WERI-Rb-1 (cell line): ENCODE measurements around the gene CFAP97D2.
"Not testable (repeated sequence)": the region's sequence is repeated elsewhere in the genome, so short reads cannot be mapped to it uniquely, and the experiment has no call there.

Source experiments
- DNase-seq: peaks from one replicate; pipeline ENCODE4 v3.0.0-alpha.2; 2020
- H3K27ac ChIP-seq: fragments of 250-450 bp; sonication (Bioruptor Pico); 2 replicates; pipeline ENCODE4 v1.5.1; 2020; ENCODE audit warnings: mild to moderate bottlenecking, moderate library complexity
- H3K27me3 ChIP-seq: fragments of 250-450 bp; sonication (Bioruptor Pico); 2 replicates; pipeline ENCODE4 v1.5.1; 2021; ENCODE audit warnings: mild to moderate bottlenecking, low read depth, moderate library complexity; ENCODE audit not compliant: insufficient read depth, severe bottlenecking
- H3K36me3 ChIP-seq: fragments of 250-450 bp; sonication (Bioruptor Pico); 2 replicates; pipeline ENCODE4 v1.5.1; 2020; ENCODE audit warnings: mild to moderate bottlenecking, moderate library complexity
- H3K4me3 ChIP-seq: 2 replicates; pipeline ENCODE4 v1.5.1; 2011; ENCODE audit warnings: low read depth, mild to moderate bottlenecking, control low read depth, low read length
- H3K9me3 ChIP-seq: fragments of 250-450 bp; sonication (Bioruptor Pico); 2 replicates; pipeline ENCODE4 v1.5.1; 2021; ENCODE audit warnings: mild to moderate bottlenecking, moderate library complexity; ENCODE audit not compliant: severe bottlenecking
- TF ChIP-seq, protein P1 (sequence below): IDR thresholded peaks from 2 replicates; pipeline ENCODE4 v1.5.1; 2011; ENCODE audit warnings: low read depth, mild to moderate bottlenecking, control low read depth, inconsistent platforms, low read length

CFAP97D2 gene

DNA sequence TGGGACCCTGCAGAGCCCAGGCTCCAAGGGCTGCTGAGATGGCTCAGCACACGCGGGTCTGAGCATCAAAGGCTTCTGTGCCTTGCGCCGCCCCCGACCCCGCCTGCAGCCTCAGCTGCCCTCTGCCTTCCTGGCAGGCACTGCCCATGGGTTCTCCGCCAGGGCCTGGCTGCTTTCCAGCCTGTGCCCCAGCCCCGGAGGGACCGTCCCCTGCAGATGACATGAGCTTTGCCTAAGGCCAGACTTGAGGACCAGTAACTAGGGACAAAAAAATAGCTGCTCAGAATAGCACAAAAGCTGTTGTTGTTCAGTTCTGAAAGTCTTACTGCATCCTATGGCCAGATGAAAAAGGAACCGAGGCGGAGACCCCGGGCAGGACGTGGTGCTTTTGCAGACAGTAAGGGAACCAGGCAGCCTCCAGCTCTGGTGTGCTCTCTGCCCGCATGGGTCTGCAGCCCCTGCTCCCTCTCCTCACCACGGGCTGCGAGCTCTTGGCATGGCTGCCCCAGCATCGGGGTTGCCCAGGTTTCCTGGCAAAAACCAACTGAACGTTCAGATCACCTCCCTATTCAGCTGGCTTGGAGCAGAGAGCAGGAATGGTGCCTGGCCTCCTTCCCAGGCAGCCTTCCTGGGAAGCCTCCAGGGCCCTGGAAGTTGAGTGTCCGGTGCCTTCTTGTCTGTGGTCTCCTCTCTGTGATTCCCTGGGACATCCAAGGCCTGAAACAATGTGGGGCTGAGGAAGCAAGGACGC, 12.5 kb upstream of the CFAP97D2 start:
- DNase-seq = no peak
- TF ChIP-seq, protein P1, sequence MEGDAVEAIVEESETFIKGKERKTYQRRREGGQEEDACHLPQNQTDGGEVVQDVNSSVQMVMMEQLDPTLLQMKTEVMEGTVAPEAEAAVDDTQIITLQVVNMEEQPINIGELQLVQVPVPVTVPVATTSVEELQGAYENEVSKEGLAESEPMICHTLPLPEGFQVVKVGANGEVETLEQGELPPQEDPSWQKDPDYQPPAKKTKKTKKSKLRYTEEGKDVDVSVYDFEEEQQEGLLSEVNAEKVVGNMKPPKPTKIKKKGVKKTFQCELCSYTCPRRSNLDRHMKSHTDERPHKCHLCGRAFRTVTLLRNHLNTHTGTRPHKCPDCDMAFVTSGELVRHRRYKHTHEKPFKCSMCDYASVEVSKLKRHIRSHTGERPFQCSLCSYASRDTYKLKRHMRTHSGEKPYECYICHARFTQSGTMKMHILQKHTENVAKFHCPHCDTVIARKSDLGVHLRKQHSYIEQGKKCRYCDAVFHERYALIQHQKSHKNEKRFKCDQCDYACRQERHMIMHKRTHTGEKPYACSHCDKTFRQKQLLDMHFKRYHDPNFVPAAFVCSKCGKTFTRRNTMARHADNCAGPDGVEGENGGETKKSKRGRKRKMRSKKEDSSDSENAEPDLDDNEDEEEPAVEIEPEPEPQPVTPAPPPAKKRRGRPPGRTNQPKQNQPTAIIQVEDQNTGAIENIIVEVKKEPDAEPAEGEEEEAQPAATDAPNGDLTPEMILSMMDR = no peak
- no peaks in the 10 kb centered on the region for H3K36me3 ChIP-seq
- H3K4me3 ChIP-seq = no peak overlapping the region
- H3K27me3 ChIP-seq = no peaks in the 10 kb centered on the region
- H3K27ac ChIP-seq = no peak overlapping the region
- H3K9me3 ChIP-seq = peaks cover 5% of the 10 kb centered on the region

DNA sequence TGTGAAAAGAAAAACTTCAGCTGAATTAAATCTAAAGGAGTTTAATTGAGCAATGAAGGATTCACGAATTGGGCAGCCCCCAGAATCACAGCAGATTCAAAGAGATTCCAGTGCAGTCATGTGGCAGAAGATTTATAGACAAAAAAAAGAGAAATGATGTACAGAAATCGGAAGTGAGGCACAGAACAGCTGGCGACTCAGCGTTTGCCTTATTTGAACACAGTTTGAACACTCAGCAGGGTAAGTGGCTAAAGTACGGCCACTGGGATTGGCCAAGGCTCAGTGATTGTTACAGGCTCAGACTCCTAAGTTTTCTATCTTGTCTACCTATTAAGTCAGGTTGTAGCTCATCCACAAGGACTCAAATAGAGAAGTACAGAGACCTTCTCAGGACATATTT, 11.6 kb upstream of the CFAP97D2 start:
- peaks cover 5% of the 10 kb centered on the region for H3K9me3 ChIP-seq
- no peaks in the 10 kb centered on the region for H3K36me3 ChIP-seq
- H3K4me3 ChIP-seq = no peak overlapping the region
- DNase-seq = no peak
- H3K27me3 ChIP-seq = no peaks in the 10 kb centered on the region
- TF ChIP-seq, protein P1 = no peak
- H3K27ac ChIP-seq = no peak overlapping the region

DNA sequence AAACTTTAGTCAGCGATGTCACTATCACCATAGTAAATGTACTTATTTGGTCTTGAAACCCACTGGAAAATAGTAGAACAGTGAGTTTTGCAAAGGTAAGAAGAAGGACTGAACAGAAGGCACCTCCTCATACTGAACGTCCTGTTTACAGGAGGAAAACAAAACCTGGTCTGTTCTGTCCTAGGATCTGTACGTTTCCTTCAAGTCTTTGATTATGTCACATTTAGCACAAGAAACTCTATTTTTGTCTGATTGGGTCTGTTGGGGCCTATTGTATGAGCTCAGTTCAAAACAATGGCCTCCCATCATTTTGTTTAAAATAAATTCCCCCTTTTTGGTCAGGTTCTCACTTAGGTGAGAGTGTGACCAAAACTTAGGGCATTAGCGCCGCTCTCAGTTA, 11.2 kb upstream of the CFAP97D2 start:
- no peak for DNase-seq
- no peak overlapping the region for H3K27ac ChIP-seq
- no peak overlapping the region for H3K4me3 ChIP-seq
- TF ChIP-seq, protein P1 = no peak
- peaks cover 8% of the 10 kb centered on the region for H3K9me3 ChIP-seq
- H3K27me3 ChIP-seq = no peaks in the 10 kb centered on the region
- no peaks in the 10 kb centered on the region for H3K36me3 ChIP-seq

DNA sequence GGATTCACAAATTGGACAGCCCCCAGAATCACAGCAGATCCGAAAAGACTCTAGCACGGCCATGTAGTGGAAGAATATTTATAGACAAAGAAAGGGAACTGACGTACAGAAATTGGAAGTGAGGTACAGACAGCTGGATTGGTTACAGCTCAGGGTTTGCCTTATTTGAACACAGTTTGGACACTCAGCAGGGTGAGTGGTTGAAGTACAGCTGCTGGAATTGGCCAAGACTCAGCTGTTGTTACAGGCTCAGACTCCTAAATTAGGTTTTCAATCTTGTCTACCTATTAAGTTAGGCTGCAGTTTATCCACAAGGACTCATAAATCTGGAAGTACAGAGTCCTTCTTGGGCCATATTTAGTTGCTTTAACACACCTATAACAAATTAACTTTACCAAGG, 5.8 kb upstream of the CFAP97D2 start:
- no peak for DNase-seq
- TF ChIP-seq, protein P1 = no peak
- no peak overlapping the region for H3K27ac ChIP-seq

DNA sequence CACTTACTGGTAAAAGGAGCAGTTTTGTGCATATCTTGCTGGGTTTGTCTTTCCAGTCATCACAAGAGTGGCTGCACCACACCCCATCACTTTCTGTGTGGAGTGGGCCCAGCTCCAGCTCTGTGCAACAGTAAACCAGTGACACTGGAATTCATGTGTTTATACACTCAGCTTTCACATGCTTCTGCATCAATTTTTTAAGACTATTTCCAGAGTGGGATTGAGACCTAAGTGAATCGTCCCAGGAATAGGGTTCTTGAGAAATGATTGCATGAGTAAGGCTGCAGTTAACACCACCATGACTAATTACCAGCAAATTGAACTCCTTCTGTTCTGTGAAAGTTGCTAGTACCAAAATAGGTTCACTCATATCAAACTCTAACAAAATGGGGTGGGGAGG, 5.3 kb upstream of the CFAP97D2 start:
- no peaks in the 10 kb centered on the region for H3K36me3 ChIP-seq
- H3K27me3 ChIP-seq = no peaks in the 10 kb centered on the region
- TF ChIP-seq, protein P1 = no peak
- no peak overlapping the region for H3K4me3 ChIP-seq
- no peak for DNase-seq
- H3K27ac ChIP-seq = no peak overlapping the region
- peaks cover 12% of the 10 kb centered on the region for H3K9me3 ChIP-seq

More for the DNA sequence above, 5.8 kb upstream of the CFAP97D2 start:
- Histone ChIP-seq H3K4me3 (no peak overlapping the region), H3K27me3 (no peaks in the 10 kb centered on the region), H3K36me3 (no peaks in the 10 kb centered on the region), H3K9me3 (peaks cover 12% of the 10 kb centered on the region)

DNA sequence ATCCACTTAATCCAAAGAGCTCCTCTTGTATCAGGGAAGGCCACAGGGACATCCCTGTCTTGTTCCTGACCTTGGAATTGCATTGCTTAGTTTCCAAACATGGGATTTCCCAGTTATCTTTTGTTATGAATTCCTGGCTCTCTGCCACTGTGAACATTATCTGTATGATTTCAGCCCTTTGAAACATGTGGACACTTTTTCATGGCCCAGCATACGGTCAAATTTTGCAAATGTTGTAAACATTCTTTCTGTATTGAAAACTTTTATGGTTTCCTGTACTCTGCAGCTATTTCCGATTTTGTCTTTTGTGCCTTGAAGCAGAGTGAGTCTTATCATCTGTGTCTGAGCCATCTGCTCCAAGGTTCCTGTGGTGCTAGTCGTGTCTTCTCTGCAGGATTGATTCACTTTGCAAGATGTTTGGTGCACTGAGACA, 4.5 kb upstream of the CFAP97D2 start:
- H3K27ac ChIP-seq = no peak overlapping the region
- H3K36me3 ChIP-seq = no peaks in the 10 kb centered on the region
- no peak for DNase-seq
- peaks cover 12% of the 10 kb centered on the region for H3K9me3 ChIP-seq
- TF ChIP-seq, protein P1 = no peak
- no peak overlapping the region for H3K4me3 ChIP-seq
- H3K27me3 ChIP-seq = no peaks in the 10 kb centered on the region

DNA sequence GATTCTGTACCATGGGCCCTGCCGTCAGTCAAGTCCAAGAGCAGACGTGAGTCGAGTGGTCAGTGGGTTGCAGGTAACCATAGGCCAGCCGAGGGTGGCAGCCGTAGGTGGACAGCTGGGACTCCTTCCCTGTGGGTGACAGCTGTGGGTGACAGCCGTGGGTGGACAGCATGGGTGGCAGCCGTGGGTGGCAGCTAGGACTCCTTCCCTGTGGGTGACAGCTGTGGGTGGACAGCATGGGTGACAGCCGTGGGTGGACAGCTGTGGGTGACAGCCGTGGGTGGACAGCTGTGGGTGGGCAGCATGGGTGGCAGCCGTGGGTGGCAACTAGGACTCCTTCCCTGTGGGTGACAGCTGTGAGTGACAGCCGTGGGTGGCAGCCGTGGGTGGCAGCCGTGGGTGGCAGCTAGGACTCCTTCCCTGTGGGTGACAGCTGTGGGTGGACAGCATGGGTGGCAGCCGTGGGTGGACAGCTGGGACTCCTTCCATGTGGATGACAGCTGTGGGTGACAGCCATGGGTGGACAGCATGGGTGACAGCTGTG, 2.6 kb upstream of the CFAP97D2 start:
- H3K27me3 ChIP-seq, DNase-seq, H3K4me3 ChIP-seq, H3K36me3 ChIP-seq, H3K27ac ChIP-seq: not testable (repeated sequence)
- peaks cover 13% of the 10 kb centered on the region for H3K9me3 ChIP-seq
